WTC11 (cell line): ENCODE results near the gene PBX3. TPM values are rescaled to one million over a fixed set of nuclear protein-coding genes. Genes with fewer than 3 reads are reported as not detected.
A peak's percentile ranks its signal among the peaks of the same experiment; 100 is the strongest.

ENCODE experiments used
- ATAC-seq: fragments of 200-7000 bp; cut with Tn5 transposase; 2 replicates; pipeline ENCODE4 v1.10.0; 2021; ENCODE audit warnings: mild to moderate bottlenecking, moderate library complexity
- CTCF ChIA-PET: fragments of 300-600 bp; sonication (Branson Sonifier 250); formaldehyde crosslinking; loops from one replicate; lab custom pipeline; 2021; ENCODE audit warnings: antibody characterized with exemption; lab: Charles Lee
- POLR2A ChIA-PET: fragments of 350-600 bp; sonication (Branson Sonifier 250); formaldehyde crosslinking; loops from one replicate; lab custom pipeline; 2021; ENCODE audit warnings: antibody characterized with exemption; lab: Charles Lee
- DNase-seq: peaks from one replicate; pipeline ENCODE4 v3.0.0; 2021; ENCODE audit warnings: low spot score
- H3K27ac Mint-ChIP-seq: 2 replicates; pipeline ENCODE4 v1.8.0; 2021; ENCODE audit warnings: mixed read lengths
- H3K27me3 Mint-ChIP-seq: 2 replicates; pipeline ENCODE4 v1.8.0; 2021; ENCODE audit warnings: low read depth, mild to moderate bottlenecking, moderate library complexity, mixed read lengths
- H3K36me3 Mint-ChIP-seq: 2 replicates; pipeline ENCODE4 v1.8.0; 2021; ENCODE audit warnings: mixed read lengths
- H3K4me1 Mint-ChIP-seq: 2 replicates; pipeline ENCODE4 v1.8.0; 2022; ENCODE audit warnings: mixed read lengths
- H3K4me3 Mint-ChIP-seq: 2 replicates; pipeline ENCODE4 v1.8.0; 2021; ENCODE audit warnings: mild to moderate bottlenecking, moderate library complexity, mixed read lengths
- H3K9me3 Mint-ChIP-seq: 2 replicates; pipeline ENCODE4 v1.8.0; 2021; ENCODE audit warnings: mixed read lengths
- CTCF ChIP-seq: fragments of 200-600 bp; IDR thresholded peaks from 2 replicates; pipeline ENCODE4 v1.8.0; 2022; ENCODE audit warnings: antibody characterized with exemption
- ELF4 ChIP-seq: sonication (generic); formaldehyde crosslinking; IDR thresholded peaks from 2 replicates; pipeline ENCODE4 v1.8.1; 2022; ENCODE audit warnings: low read depth, mild to moderate bottlenecking, moderate library complexity, missing genetic modification reagents
- FOXJ3 ChIP-seq: sonication (generic); formaldehyde crosslinking; IDR thresholded peaks from 2 replicates; pipeline ENCODE4 v1.9.0; 2021; ENCODE audit warnings: missing genetic modification reagents, mild to moderate bottlenecking, borderline replicate concordance
- FOXP1 ChIP-seq: sonication (generic); formaldehyde crosslinking; IDR thresholded peaks from 2 replicates; pipeline ENCODE4 v1.8.0; 2022; ENCODE audit warnings: missing genetic modification reagents, mild to moderate bottlenecking, moderate library complexity, borderline replicate concordance
- IRF1 ChIP-seq: sonication (generic); formaldehyde crosslinking; IDR thresholded peaks from 2 replicates; pipeline ENCODE4 v1.8.0; 2023; ENCODE audit warnings: missing genetic modification reagents
- OVOL2 ChIP-seq: fragments of 250-450 bp; sonication (Bioruptor Pico); IDR thresholded peaks from 2 replicates; pipeline ENCODE4 v1.9.0; 2021; ENCODE audit warnings: mild to moderate bottlenecking, borderline replicate concordance
- PREB ChIP-seq: sonication (generic); formaldehyde crosslinking; IDR thresholded peaks from 2 replicates; pipeline ENCODE4 v1.8.1; 2022; ENCODE audit warnings: mild to moderate bottlenecking, missing genetic modification reagents, moderate library complexity, borderline replicate concordance
- RELA ChIP-seq: sonication (generic); formaldehyde crosslinking; IDR thresholded peaks from 2 replicates; pipeline ENCODE4 v1.8.1; 2022; ENCODE audit warnings: missing genetic modification reagents, mild to moderate bottlenecking, borderline replicate concordance
- SP1 ChIP-seq: sonication (generic); formaldehyde crosslinking; conservative IDR thresholded peaks from 2 replicates; pipeline ENCODE4 v1.8.1; 2022; ENCODE audit warnings: missing genetic modification reagents
- USF1 ChIP-seq: sonication (generic); formaldehyde crosslinking; IDR thresholded peaks from 2 replicates; pipeline ENCODE4 v1.8.0; 2022; ENCODE audit warnings: mild to moderate bottlenecking, missing genetic modification reagents
- total RNA-seq: library from RNA; stranded (reverse); gene quantifications from 3 replicates; pipeline ENCODE4 v1.2.3, GENCODE V29; 2021

The PBX3 gene
- total RNA-seq, 1 experiment from 2014 or later: 48.5 TPM

- ChIA-PET CTCF (interaction anchor here (0.5 to 1.8 kb wide), 3 partner anchors 188 to 339 kb away, joined by 4 to 7 read pairs (median 5); no protein-coding TSS in a partner anchor), POLR2A (interaction anchor here (0.5 to 1.0 kb wide), 2 partner anchors 10 to 764 kb away, joined by 3 to 4 read pairs; no protein-coding TSS in a partner anchor)
- Mint-ChIP-seq H3K9me3 (no peaks in the 10 kb centered on the region), H3K27me3 (peaks cover 23% of the 10 kb centered on the region), H3K4me1 (peaks cover 42% of the 10 kb centered on the region), H3K27ac (no peak overlapping the region), H3K4me3 (no peak overlapping the region), H3K36me3 (peaks cover 8% of the 10 kb centered on the region)
- TF ChIP-seq CTCF (no peak), FOXJ3 (no peak)
- ATAC-seq (no peak), DNase-seq (no peak)
These were observed 460 bp upstream of the PBX3 start for GRCh38 chr9:125746774-125747052.

- CTCF ChIA-PET: interaction anchor here (1.2 kb wide), 1 partner anchor 189 kb away, joined by 4 read pairs; no protein-coding TSS in a partner anchor
- peaks cover 54% of the 10 kb centered on the region for H3K4me1 Mint-ChIP-seq
These were observed 732 bp downstream of the PBX3 start for GRCh38 chr9:125747765-125748445.

GRCh38 chr9:125748446-125749099 lies 1.4 kb downstream of the PBX3 start:
- DNase-seq: peak; percentile 22
- ChIA-PET POLR2A (interaction anchor here (0.6 to 1.0 kb wide), 2 partner anchors 11 to 103 kb away, joined by 3 to 4 read pairs; no protein-coding TSS in a partner anchor), CTCF (interaction anchor here (1.1 to 1.2 kb wide), 2 partner anchors 10 to 190 kb away, joined by 3 to 4 read pairs; no protein-coding TSS in a partner anchor)
- no peak for ATAC-seq
- no peak for TF ChIP-seq IRF1 (CRISPR knock-in tag)
- 0 out of 2 replicates have a peak, but pooled peaks have one; percentile 16 for TF ChIP-seq SP1 (CRISPR knock-in tag)
- no peak for TF ChIP-seq USF1 (CRISPR knock-in tag)
- no peak for TF ChIP-seq PREB (CRISPR knock-in tag)
- H3K9me3 Mint-ChIP-seq: no peaks in the 10 kb centered on the region
- peak overlapping the region; percentile 89 for H3K4me3 Mint-ChIP-seq
- peak overlapping the region; percentile 43; the same call in 1 of the 2 replicates for H3K27ac Mint-ChIP-seq
- H3K27me3 Mint-ChIP-seq: peaks cover 20% of the 10 kb centered on the region
- H3K4me1 Mint-ChIP-seq: peaks cover 59% of the 10 kb centered on the region
- peaks cover 8% of the 10 kb centered on the region for H3K36me3 Mint-ChIP-seq

More at GRCh38 chr9:125747765-125748445, 732 bp downstream of the PBX3 start:
- TF ChIP-seq RELA (CRISPR knock-in tag) (0 out of 2 replicates have a peak, but pooled peaks have one; percentile 20), CTCF (no peak), OVOL2 (no peak), FOXP1 (peak; percentile 7; the same call in 1 of the 2 replicates), ELF4 (CRISPR knock-in tag) (0 out of 2 replicates have a peak, but pooled peaks have one; percentile 55)
- Mint-ChIP-seq H3K36me3 (peaks cover 8% of the 10 kb centered on the region), H3K4me3 (peak overlapping the region; percentile 89), H3K27ac (no peak overlapping the region), H3K9me3 (no peaks in the 10 kb centered on the region), H3K27me3 (peaks cover 23% of the 10 kb centered on the region)
- DNase-seq (peak; percentile 40), ATAC-seq (no peak)
- POLR2A ChIA-PET: no interaction called here
